Measurements from ENCODE around the gene ANKRD55. TPM values are rescaled to one million over a fixed set of nuclear protein-coding genes. Genes with fewer than 3 reads are reported as not detected.

Gene ANKRD55
- total and polyA plus RNA-seq, 4 donors = 0.37 to 1.9 (median 1.4) TPM

DNA sequence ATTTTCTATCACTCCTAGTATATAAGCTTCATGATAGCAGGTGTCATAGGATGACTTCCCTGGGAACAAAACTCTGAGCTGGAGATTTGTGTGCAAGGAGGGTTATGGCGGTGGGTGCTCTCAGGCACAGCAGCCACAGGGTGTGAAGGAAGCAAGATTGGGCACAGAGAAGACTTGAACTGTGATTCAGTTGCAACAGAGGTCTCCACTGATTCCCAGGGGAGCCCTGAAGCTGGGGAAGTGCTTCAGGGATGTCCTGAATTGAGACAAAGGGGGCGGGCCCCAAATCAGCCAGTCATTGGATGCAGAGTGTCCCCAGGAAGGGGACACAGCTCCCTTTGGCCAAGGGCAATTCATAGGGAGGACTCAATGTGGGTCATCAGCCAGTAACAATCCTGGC lies 44.4 kb upstream of the ANKRD55 start:
- Histone ChIP-seq H3K4me3 (ENCODE audit: low read depth in 1 of 3, low read length in 3 of 3) (no peak overlapping the region), H3K9ac (ENCODE audit: low read depth in 1 of 2, low read length in 2 of 2) (no peak overlapping the region), H3K4me1 (ENCODE audit: control insufficient read depth in 4 of 4, insufficient read depth in 4 of 4, low read length in 3 of 4) (peaks cover 0 to 7% (median 4%) of the 10 kb centered on the region in 4 donors), H3K36me3 (ENCODE audit: control insufficient read depth in 4 of 4, insufficient read depth in 3 of 4, low read depth in 1 of 4, low read length in 3 of 4) (no peaks in the 10 kb centered on the region), H3K9me3 (ENCODE audit: control insufficient read depth in 4 of 4, low read length in 3 of 4) (no peaks in the 10 kb centered on the region), H3K27ac (ENCODE audit: low read depth in 1 of 2, low read length in 2 of 2) (no peak overlapping the region), H3K27me3 (ENCODE audit: control insufficient read depth in 4 of 4, insufficient read depth in 4 of 4, low read length in 3 of 4) (no peaks in the 10 kb centered on the region)
- no peak for DNase-seq (ENCODE audit: low spot score)
- TF ChIP-seq HNF4A (conservative IDR thresholded peaks at IDR 0.05) (no peak), JUND (IDR thresholded peaks at IDR 0.05) (no peak), MAX (IDR thresholded peaks at IDR 0.05) (no peak), RXRA (IDR thresholded peaks at IDR 0.05) (no peak), FOXA2 (IDR thresholded peaks at IDR 0.05) (no peak), TAF1 (conservative IDR thresholded peaks at IDR 0.05) (no peak), YY1 (IDR thresholded peaks at IDR 0.05) (no peak), SP1 (IDR thresholded peaks at IDR 0.05) (no peak), EGR1 (IDR thresholded peaks at IDR 0.05; ENCODE audit: low read depth in 2 of 2) (no peak), FOXA1 (IDR thresholded peaks at IDR 0.05) (no peak), RAD21 (IDR thresholded peaks at IDR 0.05) (no peak), HNF4G (IDR thresholded peaks at IDR 0.05) (no peak), GABPA (IDR thresholded peaks at IDR 0.05 in 1 of 2, conservative IDR thresholded peaks at IDR 0.05 in 1 of 2) (no peak)
- TF ChIP-seq, protein P1, sequence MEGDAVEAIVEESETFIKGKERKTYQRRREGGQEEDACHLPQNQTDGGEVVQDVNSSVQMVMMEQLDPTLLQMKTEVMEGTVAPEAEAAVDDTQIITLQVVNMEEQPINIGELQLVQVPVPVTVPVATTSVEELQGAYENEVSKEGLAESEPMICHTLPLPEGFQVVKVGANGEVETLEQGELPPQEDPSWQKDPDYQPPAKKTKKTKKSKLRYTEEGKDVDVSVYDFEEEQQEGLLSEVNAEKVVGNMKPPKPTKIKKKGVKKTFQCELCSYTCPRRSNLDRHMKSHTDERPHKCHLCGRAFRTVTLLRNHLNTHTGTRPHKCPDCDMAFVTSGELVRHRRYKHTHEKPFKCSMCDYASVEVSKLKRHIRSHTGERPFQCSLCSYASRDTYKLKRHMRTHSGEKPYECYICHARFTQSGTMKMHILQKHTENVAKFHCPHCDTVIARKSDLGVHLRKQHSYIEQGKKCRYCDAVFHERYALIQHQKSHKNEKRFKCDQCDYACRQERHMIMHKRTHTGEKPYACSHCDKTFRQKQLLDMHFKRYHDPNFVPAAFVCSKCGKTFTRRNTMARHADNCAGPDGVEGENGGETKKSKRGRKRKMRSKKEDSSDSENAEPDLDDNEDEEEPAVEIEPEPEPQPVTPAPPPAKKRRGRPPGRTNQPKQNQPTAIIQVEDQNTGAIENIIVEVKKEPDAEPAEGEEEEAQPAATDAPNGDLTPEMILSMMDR (IDR thresholded peaks at IDR 0.05; ENCODE audit: low read depth, low read length, missing input control) = no peak
- TF ChIP-seq, protein P2, sequence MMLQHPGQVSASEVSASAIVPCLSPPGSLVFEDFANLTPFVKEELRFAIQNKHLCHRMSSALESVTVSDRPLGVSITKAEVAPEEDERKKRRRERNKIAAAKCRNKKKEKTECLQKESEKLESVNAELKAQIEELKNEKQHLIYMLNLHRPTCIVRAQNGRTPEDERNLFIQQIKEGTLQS (IDR thresholded peaks at IDR 0.05) = no peak
- TF ChIP-seq, protein P3, sequence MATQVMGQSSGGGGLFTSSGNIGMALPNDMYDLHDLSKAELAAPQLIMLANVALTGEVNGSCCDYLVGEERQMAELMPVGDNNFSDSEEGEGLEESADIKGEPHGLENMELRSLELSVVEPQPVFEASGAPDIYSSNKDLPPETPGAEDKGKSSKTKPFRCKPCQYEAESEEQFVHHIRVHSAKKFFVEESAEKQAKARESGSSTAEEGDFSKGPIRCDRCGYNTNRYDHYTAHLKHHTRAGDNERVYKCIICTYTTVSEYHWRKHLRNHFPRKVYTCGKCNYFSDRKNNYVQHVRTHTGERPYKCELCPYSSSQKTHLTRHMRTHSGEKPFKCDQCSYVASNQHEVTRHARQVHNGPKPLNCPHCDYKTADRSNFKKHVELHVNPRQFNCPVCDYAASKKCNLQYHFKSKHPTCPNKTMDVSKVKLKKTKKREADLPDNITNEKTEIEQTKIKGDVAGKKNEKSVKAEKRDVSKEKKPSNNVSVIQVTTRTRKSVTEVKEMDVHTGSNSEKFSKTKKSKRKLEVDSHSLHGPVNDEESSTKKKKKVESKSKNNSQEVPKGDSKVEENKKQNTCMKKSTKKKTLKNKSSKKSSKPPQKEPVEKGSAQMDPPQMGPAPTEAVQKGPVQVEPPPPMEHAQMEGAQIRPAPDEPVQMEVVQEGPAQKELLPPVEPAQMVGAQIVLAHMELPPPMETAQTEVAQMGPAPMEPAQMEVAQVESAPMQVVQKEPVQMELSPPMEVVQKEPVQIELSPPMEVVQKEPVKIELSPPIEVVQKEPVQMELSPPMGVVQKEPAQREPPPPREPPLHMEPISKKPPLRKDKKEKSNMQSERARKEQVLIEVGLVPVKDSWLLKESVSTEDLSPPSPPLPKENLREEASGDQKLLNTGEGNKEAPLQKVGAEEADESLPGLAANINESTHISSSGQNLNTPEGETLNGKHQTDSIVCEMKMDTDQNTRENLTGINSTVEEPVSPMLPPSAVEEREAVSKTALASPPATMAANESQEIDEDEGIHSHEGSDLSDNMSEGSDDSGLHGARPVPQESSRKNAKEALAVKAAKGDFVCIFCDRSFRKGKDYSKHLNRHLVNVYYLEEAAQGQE (IDR thresholded peaks at IDR 0.05) = no peak
- WGBS = 53% methylated on average over 2 of the region's 2 CpGs

DNA sequence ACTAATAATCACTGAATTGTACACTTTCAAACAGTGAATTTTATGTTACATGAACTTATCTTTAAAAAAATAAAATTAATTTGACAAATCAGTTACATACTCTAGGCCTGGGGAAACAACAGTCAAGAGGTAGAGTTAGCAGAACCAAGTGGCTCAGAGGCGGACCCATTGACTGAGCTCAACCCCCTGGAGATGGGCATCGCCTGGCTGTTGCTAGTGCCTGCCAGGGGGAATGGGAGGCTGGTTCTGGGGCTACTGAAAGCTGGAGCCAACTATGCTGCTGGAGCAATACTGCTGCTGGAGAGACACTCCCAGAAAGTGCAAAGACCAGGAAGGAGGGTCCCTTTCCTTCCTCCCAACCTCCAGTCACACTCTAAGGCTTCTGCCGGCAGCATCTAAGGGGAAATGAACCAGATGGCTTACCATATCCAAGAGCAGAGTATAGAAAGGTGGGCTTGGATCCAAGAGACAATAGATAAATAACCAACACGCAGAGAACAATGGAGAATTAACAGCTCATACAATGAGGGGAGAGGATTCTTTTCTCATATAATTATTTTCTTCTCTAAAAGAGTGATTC lies 40.3 kb upstream of the ANKRD55 start:
- no peak for DNase-seq (ENCODE audit: low spot score)
- Histone ChIP-seq H3K9ac (ENCODE audit: low read depth in 1 of 2, low read length in 2 of 2) (no peak overlapping the region), H3K27me3 (ENCODE audit: control insufficient read depth in 4 of 4, insufficient read depth in 4 of 4, low read length in 3 of 4) (no peaks in the 10 kb centered on the region), H3K9me3 (ENCODE audit: control insufficient read depth in 4 of 4, low read length in 3 of 4) (no peaks in the 10 kb centered on the region), H3K36me3 (ENCODE audit: control insufficient read depth in 4 of 4, insufficient read depth in 3 of 4, low read depth in 1 of 4, low read length in 3 of 4) (no peaks in the 10 kb centered on the region), H3K4me3 (ENCODE audit: low read depth in 1 of 3, low read length in 3 of 3) (no peak overlapping the region), H3K27ac (ENCODE audit: low read depth in 1 of 2, low read length in 2 of 2) (no peak overlapping the region), H3K4me1 (ENCODE audit: control insufficient read depth in 4 of 4, insufficient read depth in 4 of 4, low read length in 3 of 4) (no peaks in the 10 kb centered on the region)
- WGBS = 85% methylated on average over 4 of the region's 4 CpGs
- TF ChIP-seq RAD21 (IDR thresholded peaks at IDR 0.05) (no peak), TAF1 (conservative IDR thresholded peaks at IDR 0.05) (no peak), YY1 (IDR thresholded peaks at IDR 0.05) (no peak), HNF4A (conservative IDR thresholded peaks at IDR 0.05) (no peak), SP1 (IDR thresholded peaks at IDR 0.05) (no peak), FOXA1 (IDR thresholded peaks at IDR 0.05) (no peak), EGR1 (IDR thresholded peaks at IDR 0.05; ENCODE audit: low read depth in 2 of 2) (no peak), MAX (IDR thresholded peaks at IDR 0.05) (no peak), FOXA2 (IDR thresholded peaks at IDR 0.05) (no peak), RXRA (IDR thresholded peaks at IDR 0.05) (no peak), JUND (IDR thresholded peaks at IDR 0.05) (no peak)
- TF ChIP-seq, protein P1 (IDR thresholded peaks at IDR 0.05; ENCODE audit: low read depth, low read length, missing input control) = no peak
- TF ChIP-seq, protein P3 (IDR thresholded peaks at IDR 0.05) = no peak
- TF ChIP-seq, protein P2 (IDR thresholded peaks at IDR 0.05) = no peak
